Neural cell (in vitro differentiated cells): Measurements from ENCODE around the gene NR1I3. TPM values are rescaled to one million over a fixed set of nuclear protein-coding genes. Genes with fewer than 3 reads are reported as not detected.
A peak's percentile ranks its signal among the peaks of the same experiment; 100 is the strongest.

Experiments used
- H2AFZ ChIP-seq: fragments of 200-600, 300-800 bp; sonication (generic), shearing (Covaris generic); 2 replicates; pipeline ENCODE4 v1.6.0; 2014; ENCODE audit warnings: low read depth, mild to moderate bottlenecking, antibody characterized with exemption, low read length, moderate library complexity
- H3F3A ChIP-seq: fragments of 200-600 bp; shearing (Covaris generic); 2 replicates; pipeline ENCODE4 v1.6.1; 2016; ENCODE audit warnings: mild to moderate bottlenecking, moderate library complexity, mixed read lengths, antibody characterized with exemption, low read length; ENCODE audit not compliant: insufficient read depth, poor library complexity, severe bottlenecking
- H3K27ac ChIP-seq: fragments of 200-600, 300-800 bp; sonication (generic), shearing (Covaris generic); 2 replicates; pipeline ENCODE4 v1.5.1; 2014; ENCODE audit warnings: mild to moderate bottlenecking, low read length, moderate library complexity
- H3K27me3 ChIP-seq: fragments of 300-800, 200-600 bp; sonication (generic), shearing (Covaris generic); 2 replicates; pipeline ENCODE4 v1.6.0; 2014; ENCODE audit warnings: mild to moderate bottlenecking, low read depth, low read length, moderate library complexity; ENCODE audit not compliant: insufficient read depth
- H3K36me3 ChIP-seq: fragments of 300-800, 200-600 bp; sonication (generic), shearing (Covaris generic); 2 replicates; pipeline ENCODE4 v1.5.1; 2014; ENCODE audit warnings: mild to moderate bottlenecking, antibody characterized with exemption, low read length, moderate library complexity; ENCODE audit not compliant: insufficient read depth
- H3K4me2 ChIP-seq: fragments of 300-800, 200-600 bp; sonication (generic), shearing (Covaris generic); 2 replicates; pipeline ENCODE4 v1.6.0; 2014; ENCODE audit warnings: mild to moderate bottlenecking, low read length
- H3K4me3 ChIP-seq: fragments of 300-800, 200-600 bp; sonication (generic), shearing (Covaris generic); 2 replicates; pipeline ENCODE4 v1.5.1; 2014; ENCODE audit warnings: mild to moderate bottlenecking, low read length, moderate library complexity
- H3K79me2 ChIP-seq: fragments of 200-600 bp; shearing (Covaris generic); replicated peaks from 2 replicates; pipeline ENCODE4 v1.6.0; 2014; ENCODE audit warnings: mild to moderate bottlenecking, low read length, moderate library complexity; ENCODE audit not compliant: insufficient read depth
- H3K9ac ChIP-seq: fragments of 300-800, 200-600 bp; sonication (generic), shearing (Covaris generic); 2 replicates; pipeline ENCODE4 v1.6.1; 2016; ENCODE audit warnings: mild to moderate bottlenecking, low read length, mixed read lengths
- H3K9me2 ChIP-seq: fragments of 200-600 bp; shearing (Covaris generic); 2 replicates; pipeline ENCODE4 v1.6.1; 2016; ENCODE audit warnings: mild to moderate bottlenecking, low read length, mixed read lengths; ENCODE audit not compliant: insufficient read depth
- H3K9me3 ChIP-seq: fragments of 200-600, 300-800 bp; sonication (generic), shearing (Covaris generic); 2 replicates; pipeline ENCODE4 v1.6.1; 2016; ENCODE audit warnings: mild to moderate bottlenecking, mixed run types, low read length, moderate library complexity, mixed read lengths
- H4K20me1 ChIP-seq: fragments of 200-600 bp; shearing (Covaris generic); 2 replicates; pipeline ENCODE4 v1.6.1; 2016; ENCODE audit warnings: mild to moderate bottlenecking, mixed run types; ENCODE audit not compliant: insufficient read depth
- CTCF ChIP-seq: fragments of 450-650 bp; IDR thresholded peaks from 2 replicates; pipeline ENCODE4 v1.5.1; 2014; ENCODE audit warnings: antibody characterized with exemption, mild to moderate bottlenecking, moderate library complexity; ENCODE audit not compliant: poor library complexity, severe bottlenecking
- EP300 ChIP-seq: fragments of 450-650 bp; conservative IDR thresholded peaks from 2 replicates; pipeline ENCODE4 v1.6.1; 2014; ENCODE audit warnings: antibody characterized with exemption, mild to moderate bottlenecking, moderate library complexity; ENCODE audit not compliant: poor library complexity, severe bottlenecking
- EZH2 ChIP-seq: fragments of 200-600, 300-800 bp; shearing (Covaris generic), sonication (generic); IDR thresholded peaks from 2 replicates; pipeline ENCODE4 v1.6.1; 2014; ENCODE audit warnings: antibody characterized with exemption, low read length, borderline replicate concordance, mild to moderate bottlenecking; ENCODE audit not compliant: insufficient read depth, poor library complexity, severe bottlenecking
- MXI1 ChIP-seq: fragments of 450-650 bp; conservative IDR thresholded peaks from 2 replicates; pipeline ENCODE4 v1.6.1; 2014; ENCODE audit warnings: antibody characterized with exemption, mild to moderate bottlenecking; ENCODE audit not compliant: poor library complexity, severe bottlenecking
- POLR2AphosphoS5 ChIP-seq: IDR thresholded peaks from 2 replicates; pipeline ENCODE4 v1.6.1; 2012
- RAD21 ChIP-seq: fragments of 450-650 bp; conservative IDR thresholded peaks from 2 replicates; pipeline ENCODE4 v1.6.1; 2014; ENCODE audit warnings: antibody characterized with exemption, mild to moderate bottlenecking, moderate library complexity
- REST ChIP-seq: IDR thresholded peaks from 2 replicates; pipeline ENCODE4 v1.6.1; 2012; ENCODE audit warnings: borderline replicate concordance
- SMC3 ChIP-seq: fragments of 450-650 bp; conservative IDR thresholded peaks from 2 replicates; pipeline ENCODE4 v1.6.1; 2014; ENCODE audit warnings: antibody characterized with exemption, mild to moderate bottlenecking, moderate library complexity; ENCODE audit not compliant: poor library complexity
- TAF1 ChIP-seq: IDR thresholded peaks from 2 replicates; pipeline ENCODE4 v1.6.1; 2012; ENCODE audit warnings: low read depth
- polyA plus RNA-seq: library from polyadenylated mRNA; depleted of rRNA; stranded (reverse); fragments of >200 nt; gene quantifications from 2 replicates; pipeline ENCODE4 v1.2.3, GENCODE V29; 2014

The NR1I3 gene
- polyA plus RNA-seq, 1 donor from 2014 or later = not detected

- Histone ChIP-seq H3K36me3 (peaks cover 10% of the 10 kb centered on the region), H3K79me2 (no peaks in the 10 kb centered on the region), H3K9ac (no peak overlapping the region), H3F3A (no peaks in the 10 kb centered on the region), H3K27me3 (no peaks in the 10 kb centered on the region), H4K20me1 (no peaks in the 10 kb centered on the region), H3K4me3 (no peak overlapping the region), H3K4me2 (no peak overlapping the region), H3K9me3 (no peaks in the 10 kb centered on the region), H2AFZ (no peak overlapping the region), H3K9me2 (no peaks in the 10 kb centered on the region), H3K27ac (no peak overlapping the region)
- TF ChIP-seq CTCF (no peak), SMC3 (no peak), EZH2 (no peak), EP300 (no peak), RAD21 (no peak), TAF1 (no peak), MXI1 (no peak), POLR2AphosphoS5 (no peak), REST (no peak)
Measured at GRCh38 chr1:161214369-161214768, 23.6 kb downstream of the NR1I3 start.

GRCh38 chr1:161209790-161210409, 28.1 kb downstream of the NR1I3 start:
- Histone ChIP-seq H3K9ac (no peak overlapping the region), H3K27ac (no peak overlapping the region), H3K27me3 (no peaks in the 10 kb centered on the region), H3K36me3 (peaks cover 13% of the 10 kb centered on the region), H4K20me1 (no peaks in the 10 kb centered on the region), H3K79me2 (no peaks in the 10 kb centered on the region), H3K9me2 (no peaks in the 10 kb centered on the region), H2AFZ (no peak overlapping the region), H3K9me3 (no peaks in the 10 kb centered on the region), H3F3A (no peaks in the 10 kb centered on the region), H3K4me2 (no peak overlapping the region), H3K4me3 (no peak overlapping the region)
- TF ChIP-seq POLR2AphosphoS5 = no peak
- no peak for TF ChIP-seq MXI1
- TF ChIP-seq RAD21 = peak; percentile 83
- TF ChIP-seq EP300 = no peak
- no peak for TF ChIP-seq TAF1
- no peak for TF ChIP-seq REST
- peak; percentile 86 for TF ChIP-seq SMC3
- TF ChIP-seq CTCF = peak; percentile 87
- no peak for TF ChIP-seq EZH2
